Thoracic aorta (tissue), 2 donors: ENCODE results near the gene ILDR1. TPM values are rescaled to one million over a fixed set of nuclear protein-coding genes. Genes with fewer than 3 reads are reported as not detected.
A peak's percentile ranks its signal among the peaks of the same experiment; 100 is the strongest.

Experiments
- ATAC-seq: fragments of 150-250 bp; one replicate; pipeline ENCODE4 v1.8.0; 2017; ENCODE audit warnings: low read depth; ENCODE audit not compliant: insufficient number of reproducible peaks, low FRiP score
- DNase-seq: peaks from one replicate; pipeline ENCODE4 v3.0.0-alpha.2; 2020; ENCODE audit warnings: low spot score
- H3K27ac ChIP-seq, 2 donors: fragments of 200-600 bp; sonication (generic); 1 replicate in 1 of 2; 2 replicates in 1 of 2; pipeline ENCODE4 v1.5.1; 2016; ENCODE audit warnings: mild to moderate bottlenecking in 2 of 2, moderate library complexity in 2 of 2
- H3K27me3 ChIP-seq: fragments of 200-600 bp; sonication (generic); replicated peaks from 2 replicates; pipeline ENCODE4 v1.6.0; 2016; ENCODE audit warnings: mild to moderate bottlenecking; ENCODE audit not compliant: insufficient read depth
- H3K36me3 ChIP-seq: fragments of 200-600 bp; sonication (generic); one replicate; pipeline ENCODE4 v1.5.1; 2016
- H3K4me1 ChIP-seq, 2 donors: fragments of 200-600 bp; sonication (generic); 1 replicate in 1 of 2; 2 replicates in 1 of 2; pipeline versions ENCODE4 v1.5.1 to v1.6.0; 2016; ENCODE audit warnings: low read depth in 2 of 2, mild to moderate bottlenecking in 1 of 2; ENCODE audit not compliant: control insufficient read depth in 1 of 2
- H3K4me3 ChIP-seq: fragments of 200-600 bp; sonication (generic); 2 replicates; pipeline ENCODE4 v1.5.1; 2016; ENCODE audit warnings: mild to moderate bottlenecking
- H3K9me3 ChIP-seq: fragments of 200-600 bp; sonication (generic); 2 replicates; pipeline ENCODE4 v1.5.1; 2016
- total RNA-seq, 2 donors: library from RNA; depleted of rRNA; stranded (reverse); fragments of >200 nt; gene quantifications; one replicate each; pipeline versions ENCODE4 v1.1.0 to v1.2.3, GENCODE V29; 2016
- TF ChIP-seq, protein P1 (sequence below): fragments of 200-600 bp; sonication (generic); IDR thresholded peaks from one replicate; pipeline ENCODE4 v1.5.1; 2019; ENCODE audit warnings: antibody characterized with exemption

Gene ILDR1
- total RNA-seq, 2 donors from 2014 or later: not detected

DNA sequence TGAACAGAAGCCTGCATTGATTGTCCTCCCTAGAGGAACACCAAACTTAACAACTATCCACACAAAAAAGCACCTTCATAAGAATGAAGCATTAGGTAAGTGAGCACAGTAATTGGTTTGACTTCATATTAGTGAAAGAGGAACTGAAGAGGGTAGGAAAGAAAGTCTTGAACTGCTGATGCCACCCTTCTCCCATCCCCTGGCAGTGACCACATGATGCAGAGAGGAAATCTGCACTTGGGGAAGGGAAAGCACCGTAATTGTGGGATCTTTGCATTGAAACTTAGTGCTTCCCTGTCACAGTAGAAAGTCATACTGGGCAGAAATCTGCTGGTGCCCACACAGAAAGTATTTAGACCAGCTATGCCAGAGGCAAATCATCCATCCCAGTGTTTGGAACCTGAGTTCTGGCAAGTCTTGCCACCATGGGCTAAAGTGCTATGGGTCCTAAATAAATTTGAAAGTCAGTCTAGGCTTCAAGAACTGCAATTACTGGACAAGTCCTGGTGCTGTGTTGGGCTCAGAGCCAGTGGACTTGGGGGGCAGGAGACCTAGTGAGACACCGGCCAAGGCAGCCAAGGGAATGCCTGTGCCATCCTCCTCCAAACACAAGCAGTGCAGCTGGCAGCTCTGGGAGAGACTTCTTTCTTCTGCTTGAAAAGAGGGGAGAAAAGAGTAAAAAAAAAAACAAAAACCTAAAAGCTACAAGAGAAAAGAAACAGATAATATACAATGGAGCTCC lies 64.2 kb downstream of the ILDR1 start:
- Histone ChIP-seq H3K27ac (peak overlapping the region in 1 of 2 donors; percentile 38), H3K9me3 (peaks cover under 1% of the 10 kb centered on the region), H3K27me3 (no peaks in the 10 kb centered on the region), H3K4me3 (no peak overlapping the region), H3K36me3 (no peaks in the 10 kb centered on the region), H3K4me1 (no peaks in the 10 kb centered on the region)
- TF ChIP-seq, protein P1, sequence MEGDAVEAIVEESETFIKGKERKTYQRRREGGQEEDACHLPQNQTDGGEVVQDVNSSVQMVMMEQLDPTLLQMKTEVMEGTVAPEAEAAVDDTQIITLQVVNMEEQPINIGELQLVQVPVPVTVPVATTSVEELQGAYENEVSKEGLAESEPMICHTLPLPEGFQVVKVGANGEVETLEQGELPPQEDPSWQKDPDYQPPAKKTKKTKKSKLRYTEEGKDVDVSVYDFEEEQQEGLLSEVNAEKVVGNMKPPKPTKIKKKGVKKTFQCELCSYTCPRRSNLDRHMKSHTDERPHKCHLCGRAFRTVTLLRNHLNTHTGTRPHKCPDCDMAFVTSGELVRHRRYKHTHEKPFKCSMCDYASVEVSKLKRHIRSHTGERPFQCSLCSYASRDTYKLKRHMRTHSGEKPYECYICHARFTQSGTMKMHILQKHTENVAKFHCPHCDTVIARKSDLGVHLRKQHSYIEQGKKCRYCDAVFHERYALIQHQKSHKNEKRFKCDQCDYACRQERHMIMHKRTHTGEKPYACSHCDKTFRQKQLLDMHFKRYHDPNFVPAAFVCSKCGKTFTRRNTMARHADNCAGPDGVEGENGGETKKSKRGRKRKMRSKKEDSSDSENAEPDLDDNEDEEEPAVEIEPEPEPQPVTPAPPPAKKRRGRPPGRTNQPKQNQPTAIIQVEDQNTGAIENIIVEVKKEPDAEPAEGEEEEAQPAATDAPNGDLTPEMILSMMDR: no peak
- DNase-seq (no peak), ATAC-seq (no peak)

DNA sequence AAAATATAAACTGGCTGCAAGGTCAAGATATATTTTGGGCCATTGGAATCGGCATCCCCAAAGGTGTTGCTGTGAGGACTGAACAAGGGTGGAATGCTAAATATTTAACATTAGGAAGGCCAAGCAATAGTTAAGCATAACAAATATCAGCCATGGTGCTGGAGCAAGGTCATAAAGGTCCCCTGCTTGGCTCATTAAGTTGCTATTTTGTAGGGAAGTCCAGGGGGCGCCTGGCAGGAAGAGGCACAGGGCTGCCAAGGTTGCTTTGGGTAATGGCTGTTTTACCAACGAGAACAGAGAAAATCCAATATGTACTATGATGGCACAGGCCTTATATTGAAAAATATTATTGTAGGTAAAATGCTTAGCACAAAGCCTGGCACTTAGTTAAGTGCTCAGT lies 65.7 kb downstream of the ILDR1 start:
- H3K4me3 ChIP-seq: no peak overlapping the region
- H3K27me3 ChIP-seq: no peaks in the 10 kb centered on the region
- H3K36me3 ChIP-seq: no peaks in the 10 kb centered on the region
- no peak overlapping the region for H3K27ac ChIP-seq
- H3K9me3 ChIP-seq: peaks cover 11% of the 10 kb centered on the region
- ATAC-seq: no peak
- no peaks in the 10 kb centered on the region for H3K4me1 ChIP-seq
- DNase-seq: no peak
- TF ChIP-seq, protein P1: no peak

DNA sequence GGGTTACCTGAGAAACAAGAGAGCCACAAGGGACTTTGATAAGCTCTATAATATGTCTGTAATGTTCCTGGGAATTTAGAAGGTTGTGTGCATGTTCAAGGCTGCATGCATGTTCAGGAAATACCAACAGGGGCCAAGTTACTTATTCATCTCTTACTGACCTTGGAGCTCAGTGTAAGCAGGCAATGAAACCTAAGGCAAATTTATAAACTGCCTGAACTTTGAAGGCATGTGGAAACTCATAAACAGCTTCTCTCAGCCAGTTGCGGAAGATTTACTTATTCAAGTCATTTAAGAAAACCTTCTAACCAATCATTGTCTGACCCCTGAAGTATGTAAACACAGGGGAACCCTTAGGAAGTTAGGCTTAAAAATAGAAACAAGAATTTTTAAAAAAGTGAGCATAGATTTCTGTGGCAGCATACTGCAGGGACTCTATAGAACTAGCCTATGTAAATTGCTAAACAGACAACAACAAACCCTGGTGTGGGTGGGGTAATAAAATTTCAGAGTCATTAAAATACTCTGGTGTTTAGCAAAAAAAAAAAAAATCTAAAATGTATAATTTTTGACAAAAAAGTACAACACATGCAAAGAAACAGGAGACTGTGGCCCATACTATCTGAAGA lies 70.6 kb downstream of the ILDR1 start:
- Histone ChIP-seq H3K36me3 (no peaks in the 10 kb centered on the region), H3K9me3 (peaks cover 11% of the 10 kb centered on the region), H3K27me3 (no peaks in the 10 kb centered on the region), H3K4me1 (no peaks in the 10 kb centered on the region), H3K27ac (no peak overlapping the region), H3K4me3 (no peak overlapping the region)
- TF ChIP-seq, protein P1: no peak
- no peak for DNase-seq
- ATAC-seq: no peak

DNA sequence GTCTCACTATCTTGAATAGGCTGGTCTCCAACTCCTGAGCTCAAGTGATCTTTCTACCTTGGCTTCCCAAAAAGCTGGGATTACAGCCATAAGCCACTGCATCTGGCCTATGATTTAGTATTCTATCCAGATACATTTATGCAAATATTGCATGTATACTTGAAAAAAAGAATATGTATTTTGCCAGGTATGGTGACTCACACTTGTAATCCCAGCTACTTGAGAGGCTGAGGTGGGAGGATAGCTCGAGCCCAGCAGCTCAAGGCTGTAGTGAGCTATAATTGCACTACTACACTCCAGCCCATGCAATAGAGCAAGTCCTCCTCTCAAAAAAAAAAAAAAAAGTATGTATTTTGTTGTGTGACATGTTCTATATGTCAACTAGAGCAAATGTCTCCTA lies 73.4 kb downstream of the ILDR1 start:
- TF ChIP-seq, protein P1: no peak
- H3K27me3 ChIP-seq: no peaks in the 10 kb centered on the region
- H3K36me3 ChIP-seq: no peaks in the 10 kb centered on the region
- DNase-seq: no peak
- no peak overlapping the region for H3K4me3 ChIP-seq
- no peak for ATAC-seq
- H3K4me1 ChIP-seq: no peaks in the 10 kb centered on the region
- no peak overlapping the region for H3K27ac ChIP-seq
- peaks cover 11% of the 10 kb centered on the region for H3K9me3 ChIP-seq

DNA sequence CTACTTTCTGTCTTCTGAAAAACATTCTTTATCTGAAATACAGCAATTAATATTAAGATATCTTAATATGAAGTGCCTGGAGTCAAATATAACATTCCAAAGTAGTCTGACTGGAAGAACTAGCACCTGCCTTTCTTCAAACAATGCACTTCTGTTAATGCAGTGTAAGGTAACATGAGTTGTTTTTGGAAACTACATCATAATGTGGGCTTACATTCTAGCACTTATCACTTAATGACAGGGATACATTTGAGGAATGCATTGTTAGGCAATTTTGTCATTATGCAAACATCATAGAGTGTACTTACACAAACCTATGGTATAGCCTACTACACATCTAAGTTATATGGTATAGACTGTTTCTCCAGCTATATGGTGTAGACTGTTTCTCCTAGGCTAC lies 78.6 kb downstream of the ILDR1 start:
- no peaks in the 10 kb centered on the region for H3K9me3 ChIP-seq
- H3K36me3 ChIP-seq: no peaks in the 10 kb centered on the region
- no peak for DNase-seq
- no peak overlapping the region for H3K4me3 ChIP-seq
- H3K27me3 ChIP-seq: no peaks in the 10 kb centered on the region
- no peak overlapping the region for H3K27ac ChIP-seq
- TF ChIP-seq, protein P1: no peak
- no peak for ATAC-seq
- H3K4me1 ChIP-seq: no peaks in the 10 kb centered on the region
